HG02885 (cell line): Measurements from ENCODE around the gene CALHM5.
A peak's percentile ranks its signal among the peaks of the same experiment; 100 is the strongest.

ENCODE experiments used
- ATAC-seq: cut with Tn5 transposase; IDR thresholded peaks from one replicate; pipeline ENCODE4 v1.9.1; 2021; ENCODE audit warnings: mild to moderate bottlenecking; ENCODE audit not compliant: unreplicated experiment, poor library complexity

CALHM5 gene

GRCh38 chr6:116507324-116507723 is 4.1 kb upstream of the CALHM5 start:
- no peak for ATAC-seq

- ATAC-seq = no peak
Observed at GRCh38 chr6:116508527-116508926, 2.9 kb upstream of the CALHM5 start.

- ATAC-seq = peak; percentile 86
Observed at GRCh38 chr6:116512111-116512559, 696 bp downstream of the CALHM5 start.

- ATAC-seq = no peak
Observed at GRCh38 chr6:116512734-116513133, 1.3 kb downstream of the CALHM5 start.

GRCh38 chr6:116513224-116513875 is 1.9 kb downstream of the CALHM5 start:
- ATAC-seq = no peak

GRCh38 chr6:116514111-116514510 is 2.7 kb downstream of the CALHM5 start:
- no peak for ATAC-seq

GRCh38 chr6:116515141-116515540 is 3.7 kb downstream of the CALHM5 start:
- ATAC-seq = no peak

GRCh38 chr6:116518621-116519368 is 7.4 kb downstream of the CALHM5 start:
- ATAC-seq = no peak

GRCh38 chr6:116522896-116523295 is 11.5 kb downstream of the CALHM5 start:
- ATAC-seq = no peak

- no peak for ATAC-seq
Observed at GRCh38 chr6:116524236-116524635, 12.8 kb downstream of the CALHM5 start.

GRCh38 chr6:116528133-116528532 is 16.7 kb downstream of the CALHM5 start:
- no peak for ATAC-seq

- no peak for ATAC-seq
Observed at GRCh38 chr6:116528780-116529179, 17.3 kb downstream of the CALHM5 start.

- ATAC-seq = no peak
Observed at GRCh38 chr6:116529466-116530290, 18.2 kb downstream of the CALHM5 start.

- ATAC-seq = no peak
Observed at GRCh38 chr6:116530436-116530835, 19.0 kb downstream of the CALHM5 start.

- ATAC-seq = peak; percentile 78
Observed at GRCh38 chr6:116531675-116532570, 20.5 kb downstream of the CALHM5 start.

GRCh38 chr6:116533233-116533957 is 22.0 kb downstream of the CALHM5 start:
- ATAC-seq = no peak

- ATAC-seq = no peak
Observed at GRCh38 chr6:116535109-116535508, 23.7 kb downstream of the CALHM5 start.

- peak; percentile 69 for ATAC-seq
Observed at GRCh38 chr6:116536216-116536621, 24.8 kb downstream of the CALHM5 start.

- ATAC-seq = no peak
Observed at GRCh38 chr6:116542426-116542825, 31.0 kb downstream of the CALHM5 start.
